GM12878 (cell line): ENCODE data around the gene CELA3B. TPM values are rescaled to one million over a fixed set of nuclear protein-coding genes. Genes with fewer than 3 reads are reported as not detected.

Experiments
- ATAC-seq: fragments of 200-7000 bp; cut with Tn5 transposase; 3 replicates; pipeline ENCODE4 v1.9.1; 2020; ENCODE audit warnings: mild to moderate bottlenecking, moderate library complexity
- BruUV-seq: library from RNA; stranded (reverse); fragments of 400-500 nt; replicated peaks from 2 replicates; lab custom pipeline; 2021; lab: Mats Ljungman, UMichigan
- CTCF ChIA-PET: fragments of 300-600 bp; sonication (Branson Sonifier 250); formaldehyde crosslinking; extraction: SDS; loops from one replicate; lab custom pipeline; 2021; ENCODE audit warnings: inconsistent platforms; lab: Yijun Ruan, JAX
- POLR2A ChIA-PET: fragments of 350-600 bp; formaldehyde crosslinking; extraction: SDS; loops from one replicate; lab custom pipeline; 2021; ENCODE audit warnings: inconsistent platforms; lab: Charles Lee
- RAD21 ChIA-PET: fragments of 300-600 bp; sonication (Branson Sonifier 250); formaldehyde crosslinking; loops from one replicate; lab custom pipeline; 2023; ENCODE audit warnings: antibody characterized with exemption; ENCODE audit not compliant: unreplicated experiment; lab: Charles Lee
- SMC1A ChIA-PET: fragments of 300-600 bp; sonication (Branson Sonifier 250); formaldehyde crosslinking; loops from one replicate; lab custom pipeline; 2023; ENCODE audit not compliant: unreplicated experiment, uncharacterized antibody; lab: Charles Lee
- DNase-seq: peaks from one replicate; pipeline ENCODE4 v3.0.0-alpha.2; 2011; ENCODE audit warnings: low read depth, low spot score
- FAIRE-seq: peaks from 3 replicates; lab custom pipeline; 2011; peaks lifted over from hg19 to GRCh38; lab: Jason Lieb, UNC
- H2AFZ ChIP-seq: 2 replicates; pipeline ENCODE4 v1.6.0; 2011; ENCODE audit warnings: low read depth, low read length, control low read depth; ENCODE audit not compliant: control insufficient read depth
- H3K27ac ChIP-seq: 2 replicates; pipeline ENCODE4 v1.5.1; 2011; ENCODE audit warnings: control low read depth; ENCODE audit not compliant: control insufficient read depth, insufficient read depth
- H3K27me3 ChIP-seq, 2 experiments: replicated peaks in 1 of 2; 2 replicates each; pipeline versions ENCODE4 v1.6.0 to v1.6.1; 2011; ENCODE audit warnings: low read length in 1 of 2; ENCODE audit not compliant: control insufficient read depth in 2 of 2, insufficient read depth in 2 of 2
- H3K36me3 ChIP-seq, 2 experiments: 2 replicates each; pipeline ENCODE4 v1.5.1; 2011; ENCODE audit warnings: low read length in 1 of 2; ENCODE audit not compliant: control insufficient read depth in 2 of 2, insufficient read depth in 2 of 2
- H3K4me1 ChIP-seq: 2 replicates; pipeline ENCODE4 v1.6.1; 2011; ENCODE audit warnings: mild to moderate bottlenecking, low read length, moderate library complexity, mixed read lengths; ENCODE audit not compliant: control insufficient read depth, insufficient read depth
- H3K4me2 ChIP-seq: 2 replicates; pipeline ENCODE4 v1.6.0; 2011; ENCODE audit warnings: control low read depth; ENCODE audit not compliant: control insufficient read depth, insufficient read depth
- H3K4me3 ChIP-seq: fragments of 200-600 bp; sonication (generic); 2 replicates; pipeline ENCODE4 v1.5.1; 2016
- H3K79me2 ChIP-seq: 2 replicates; pipeline ENCODE4 v1.6.0; 2011; ENCODE audit warnings: low read length; ENCODE audit not compliant: control insufficient read depth, insufficient read depth
- H3K9ac ChIP-seq: 2 replicates; pipeline ENCODE4 v1.8.0; 2011; ENCODE audit warnings: low read length, control low read depth, mixed read lengths; ENCODE audit not compliant: control insufficient read depth, insufficient read depth
- H3K9me3 ChIP-seq: replicated peaks from 3 replicates; pipeline ENCODE4 v1.5.1; 2011; ENCODE audit warnings: mild to moderate bottlenecking, low read length; ENCODE audit not compliant: control insufficient read depth, insufficient read depth
- H4K20me1 ChIP-seq: 2 replicates; pipeline ENCODE4 v1.6.0; 2011; ENCODE audit not compliant: control insufficient read depth, insufficient read depth
- FOS ChIP-seq: IDR thresholded peaks from 3 replicates; pipeline ENCODE4 v1.6.1; 2011; ENCODE audit warnings: borderline replicate concordance; ENCODE audit not compliant: insufficient read length; ENCODE audit errors: extremely low read depth
- NR2C2 ChIP-seq: IDR thresholded peaks from 2 replicates; pipeline ENCODE4 v1.6.1; 2011; ENCODE audit warnings: borderline replicate concordance, low read depth; ENCODE audit not compliant: control insufficient read depth, insufficient read length
- USF1 ChIP-seq: IDR thresholded peaks from 2 replicates; pipeline ENCODE4 v1.6.1; 2011; ENCODE audit warnings: borderline replicate concordance, low read depth, mild to moderate bottlenecking, moderate library complexity, mixed read lengths, low read length; ENCODE audit not compliant: insufficient read depth; ENCODE audit errors: extremely low read length
- ZNF24 ChIP-seq: fragments of 450-650 bp; IDR thresholded peaks from 2 replicates; pipeline ENCODE4 v1.6.1; 2017; ENCODE audit warnings: antibody characterized with exemption, mild to moderate bottlenecking
- WGBS: methylation state at CpG from one replicate; pipeline ENCODE4 v1.1.6; 2016; ENCODE audit warnings: low lambda C conversion rate; ENCODE audit not compliant: insufficient replicate concordance, insufficient coverage; ENCODE audit errors: missing lambda C conversion rate; 5-methylcytosine and 5-hydroxymethylcytosine counted together
- in situ Hi-C: fragments of 300-500 bp; cut with MboI; formaldehyde crosslinking; loops from 9 replicates; pipeline ENCODE4 v1.14.3; 2018; ENCODE audit warnings: mixed read lengths
- intact Hi-C: fragments of 100-400 bp; cut with micrococcal nuclease; formaldehyde crosslinking; loops from one replicate; pipeline ENCODE4 v1.14.2; 2022; ENCODE audit not compliant: unreplicated experiment
- polyA plus RNA-seq, 11 experiments: library from polyadenylated mRNA; depleted of rRNA in 4 of 11; unstranded in 6 of 11; stranded (reverse) in 5 of 11; fragments of >200 nt; fragmentation: Nextera tagmentation in 4 of 11; fragmentation: Illumina TruSeq in 1 of 11; extraction: Ambion mirVana in 4 of 11; extraction: Trizol in 1 of 11; gene quantifications; 1 replicate in 1 of 11; 2 replicates in 10 of 11; pipeline versions ENCODE4 v1.2.1 to v1.2.3, GENCODE V29; 2011 to 2016; ENCODE audit warnings: inconsistent platforms in 2 of 11, missing spikeins in 2 of 11, low read depth in 1 of 11
- total RNA-seq, 4 experiments: library from RNA; depleted of rRNA in 3 of 4; stranded (reverse); fragments of >200 nt in 3 of 4; fragmentation: Illumina TruSeq in 1 of 4; extraction: Trizol in 1 of 4; gene quantifications; 2 replicates each; pipeline versions ENCODE4 v1.2.1 to v1.2.3, GENCODE V29; 2013 to 2021

The CELA3B gene
- total and polyA plus RNA-seq, 10 of the 15 experiments (the other 5 are each of a cell fraction or from before 2014, with no cell fraction given), result 4.1 TPM; not detected in 9

GRCh38 chr1:21935891-21936365 is 40.9 kb upstream of the CELA3B start:
- DNase-seq, result no peak
- TF ChIP-seq USF1, result no peak
- TF ChIP-seq ZNF24, result no peak
- no peak for TF ChIP-seq FOS
- TF ChIP-seq NR2C2, result no peak
- no peaks in the 10 kb centered on the region for H3K79me2 ChIP-seq
- H3K36me3 ChIP-seq, result no peaks in the 10 kb centered on the region
- ATAC-seq, result no peak
- in situ Hi-C loops (no loop called here), intact Hi-C loops (no loop called here)
- H3K4me1 ChIP-seq, result no peaks in the 10 kb centered on the region; the same call in 1 of the 2 replicates
- no peak overlapping the region for H3K9ac ChIP-seq
- ChIA-PET CTCF (interaction anchor here (0.6 to 1.0 kb wide), 2 partner anchors 10 to 33 kb away, joined by 3 read pairs; no protein-coding TSS in a partner anchor), SMC1A (no interaction called here), POLR2A (interaction anchor here (0.5 kb wide), 1 partner anchor 151 kb away, joined by 3 read pairs; no protein-coding TSS in a partner anchor), RAD21 (interaction anchor here (1.3 to 1.5 kb wide), 2 partner anchors 25 to 144 kb away, joined by 3 read pairs; no protein-coding TSS in a partner anchor)
- peaks cover 2% of the 10 kb centered on the region; the same call in 1 of the 2 replicates for H4K20me1 ChIP-seq
- no peak overlapping the region for H3K4me3 ChIP-seq
- H3K27me3 ChIP-seq, result peaks cover 0 to 6% of the 10 kb centered on the region in 2 experiments; a peak in 2 of 4 replicates
- no peak overlapping the region for H3K27ac ChIP-seq
- no peaks in the 10 kb centered on the region for H3K9me3 ChIP-seq
- no peak overlapping the region for H3K4me2 ChIP-seq
- FAIRE-seq, result no peak
- 20% methylated on average over 7 of the region's 8 CpGs for WGBS
- no peak overlapping the region for H2AFZ ChIP-seq
- BruUV-seq, result no TSS peak
